OCI-LY7 (cell line): ENCODE data around the gene HEPN1.

Experiments
- EZH2phosphoT487 ChIP-seq: fragments of 200-600 bp; sonication (generic); IDR thresholded peaks from 2 replicates; pipeline ENCODE4 v1.6.1; 2018; ENCODE audit warnings: low read depth, borderline replicate concordance, mild to moderate bottlenecking, mixed run types, antibody characterized with exemption, low read length, moderate library complexity, mixed read lengths
- TF ChIP-seq, protein P1 (sequence below): fragments of 200-600 bp; sonication (generic); conservative IDR thresholded peaks from 2 replicates; pipeline ENCODE4 v1.5.1; 2014; ENCODE audit warnings: mild to moderate bottlenecking, antibody characterized with exemption, low read length, moderate library complexity, mixed read lengths

DNA sequence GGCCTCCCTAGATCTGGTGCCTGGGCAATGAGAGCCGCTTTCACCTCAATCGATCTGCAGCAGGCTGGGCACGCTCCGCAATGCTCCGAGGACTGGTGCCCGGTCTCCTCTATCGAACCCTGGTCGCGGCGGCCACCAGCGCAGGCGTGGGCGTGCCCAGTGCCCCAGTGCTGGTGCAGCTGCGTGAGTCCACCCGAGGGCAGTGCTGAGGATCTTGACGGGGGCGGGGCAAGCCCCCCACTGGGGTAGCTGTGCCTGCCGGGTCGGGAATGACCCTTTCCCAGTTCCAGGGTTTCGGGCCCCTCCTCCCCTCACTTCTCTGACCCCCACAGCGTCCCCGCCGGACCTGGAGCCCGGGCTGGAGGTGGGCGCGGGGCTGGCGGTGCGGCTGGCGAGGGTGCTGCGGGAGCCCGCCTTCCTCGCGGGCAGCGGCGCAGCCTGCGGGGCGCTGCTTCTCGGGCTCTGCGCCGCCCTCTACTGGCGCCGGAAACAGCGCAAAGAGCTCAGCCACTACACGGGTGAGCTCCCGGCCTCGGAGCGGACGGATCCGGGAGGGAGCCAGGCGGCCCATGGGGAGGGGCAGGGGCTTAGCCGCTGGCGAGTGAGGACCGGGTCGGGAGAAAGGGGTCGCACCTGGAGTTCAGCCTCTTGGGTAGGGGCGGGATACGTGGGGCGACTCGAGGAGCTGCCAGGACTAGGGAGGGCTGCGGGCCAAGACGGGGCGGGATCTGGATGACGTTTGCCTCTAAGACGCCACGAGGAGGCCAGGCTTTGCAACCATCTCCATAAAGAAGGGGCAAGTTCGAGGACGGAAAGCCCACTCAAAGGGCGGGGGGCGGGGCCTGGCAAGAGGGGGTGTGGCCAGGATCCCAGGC is 42.9 kb upstream of the HEPN1 start:
- TF ChIP-seq, protein P1, sequence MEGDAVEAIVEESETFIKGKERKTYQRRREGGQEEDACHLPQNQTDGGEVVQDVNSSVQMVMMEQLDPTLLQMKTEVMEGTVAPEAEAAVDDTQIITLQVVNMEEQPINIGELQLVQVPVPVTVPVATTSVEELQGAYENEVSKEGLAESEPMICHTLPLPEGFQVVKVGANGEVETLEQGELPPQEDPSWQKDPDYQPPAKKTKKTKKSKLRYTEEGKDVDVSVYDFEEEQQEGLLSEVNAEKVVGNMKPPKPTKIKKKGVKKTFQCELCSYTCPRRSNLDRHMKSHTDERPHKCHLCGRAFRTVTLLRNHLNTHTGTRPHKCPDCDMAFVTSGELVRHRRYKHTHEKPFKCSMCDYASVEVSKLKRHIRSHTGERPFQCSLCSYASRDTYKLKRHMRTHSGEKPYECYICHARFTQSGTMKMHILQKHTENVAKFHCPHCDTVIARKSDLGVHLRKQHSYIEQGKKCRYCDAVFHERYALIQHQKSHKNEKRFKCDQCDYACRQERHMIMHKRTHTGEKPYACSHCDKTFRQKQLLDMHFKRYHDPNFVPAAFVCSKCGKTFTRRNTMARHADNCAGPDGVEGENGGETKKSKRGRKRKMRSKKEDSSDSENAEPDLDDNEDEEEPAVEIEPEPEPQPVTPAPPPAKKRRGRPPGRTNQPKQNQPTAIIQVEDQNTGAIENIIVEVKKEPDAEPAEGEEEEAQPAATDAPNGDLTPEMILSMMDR, result peak; percentile 81
- TF ChIP-seq EZH2phosphoT487, result no peak
